Fibroblast of skin of abdomen (primary cell): Measurements from ENCODE around the gene ZNF618.

Experiments
- DNase-seq: peaks from one replicate; pipeline ENCODE4 v3.0.0-alpha.2; 2013

ZNF618 gene

GRCh38 chr9:113911850-113912557, 35.9 kb downstream of the ZNF618 start:
- no peak for DNase-seq

GRCh38 chr9:113912816-113913215, 36.7 kb downstream of the ZNF618 start:
- peak; percentile 43 for DNase-seq

GRCh38 chr9:113913426-113914195, 37.5 kb downstream of the ZNF618 start:
- no peak for DNase-seq

GRCh38 chr9:113914517-113914916, 38.4 kb downstream of the ZNF618 start:
- no peak for DNase-seq

GRCh38 chr9:113915817-113916434, 39.8 kb downstream of the ZNF618 start:
- DNase-seq = no peak

GRCh38 chr9:113916931-113917330, 40.8 kb downstream of the ZNF618 start:
- no peak for DNase-seq

GRCh38 chr9:113918697-113919350, 42.7 kb downstream of the ZNF618 start:
- DNase-seq = no peak

GRCh38 chr9:113919382-113919781, 43.3 kb downstream of the ZNF618 start:
- DNase-seq = no peak

GRCh38 chr9:113919871-113920270, 43.8 kb downstream of the ZNF618 start:
- no peak for DNase-seq

GRCh38 chr9:113920872-113921271, 44.8 kb downstream of the ZNF618 start:
- no peak for DNase-seq

GRCh38 chr9:113921396-113921925, 45.4 kb downstream of the ZNF618 start:
- DNase-seq = no peak

GRCh38 chr9:113922160-113922559, 46.1 kb downstream of the ZNF618 start:
- no peak for DNase-seq

GRCh38 chr9:113926211-113926610, 50.1 kb downstream of the ZNF618 start:
- no peak for DNase-seq

- DNase-seq = no peak
These were observed 51.2 kb downstream of the ZNF618 start for GRCh38 chr9:113927277-113927676.

GRCh38 chr9:113928269-113928668, 52.2 kb downstream of the ZNF618 start:
- DNase-seq = no peak

GRCh38 chr9:113929634-113930389, 53.7 kb downstream of the ZNF618 start:
- peak; percentile 39 for DNase-seq

- DNase-seq = no peak
These were observed 54.3 kb downstream of the ZNF618 start for GRCh38 chr9:113930390-113930783.

- no peak for DNase-seq
These were observed 55.0 kb downstream of the ZNF618 start for GRCh38 chr9:113931140-113931539.

- DNase-seq = no peak
These were observed 55.7 kb downstream of the ZNF618 start for GRCh38 chr9:113931777-113932176.

GRCh38 chr9:113932906-113933584, 56.9 kb downstream of the ZNF618 start:
- no peak for DNase-seq

GRCh38 chr9:113933671-113934070, 57.6 kb downstream of the ZNF618 start:
- DNase-seq = no peak
